HL-60 (cell line): Measurements from ENCODE around the gene NR5A2.

Experiments
- GABPA ChIP-seq: IDR thresholded peaks from 2 replicates; pipeline ENCODE4 v1.6.1; 2012; ENCODE audit warnings: low read depth
- POLR2AphosphoS5 ChIP-seq: IDR thresholded peaks from 2 replicates; pipeline ENCODE4 v1.6.1; 2012; ENCODE audit warnings: low read depth
- TF ChIP-seq, protein P1 (sequence below): IDR thresholded peaks from one replicate; pipeline ENCODE4 v1.5.1; 2011; ENCODE audit warnings: low read length, control low read depth, inconsistent platforms; ENCODE audit not compliant: insufficient read depth

DNA sequence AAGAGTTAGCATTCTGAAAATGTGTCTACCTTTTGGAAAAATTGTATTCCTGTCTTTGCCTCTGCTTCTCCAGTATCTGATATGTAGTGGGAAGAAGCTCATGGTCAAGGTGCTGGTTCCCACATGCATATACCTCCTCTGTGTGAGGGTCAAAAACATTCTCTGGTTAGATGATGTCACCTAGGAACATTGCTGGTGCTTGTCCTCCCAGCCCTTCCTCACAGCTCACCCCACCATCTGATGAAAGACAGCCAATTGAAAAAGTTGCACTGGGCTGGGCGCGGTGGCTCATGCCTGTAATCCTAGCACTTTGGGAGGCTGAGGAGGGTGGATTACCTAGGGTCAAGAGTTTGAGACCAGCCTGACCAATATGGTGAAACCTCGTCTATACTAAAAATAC, 154.4 kb downstream of the NR5A2 start:
- TF ChIP-seq, protein P1, sequence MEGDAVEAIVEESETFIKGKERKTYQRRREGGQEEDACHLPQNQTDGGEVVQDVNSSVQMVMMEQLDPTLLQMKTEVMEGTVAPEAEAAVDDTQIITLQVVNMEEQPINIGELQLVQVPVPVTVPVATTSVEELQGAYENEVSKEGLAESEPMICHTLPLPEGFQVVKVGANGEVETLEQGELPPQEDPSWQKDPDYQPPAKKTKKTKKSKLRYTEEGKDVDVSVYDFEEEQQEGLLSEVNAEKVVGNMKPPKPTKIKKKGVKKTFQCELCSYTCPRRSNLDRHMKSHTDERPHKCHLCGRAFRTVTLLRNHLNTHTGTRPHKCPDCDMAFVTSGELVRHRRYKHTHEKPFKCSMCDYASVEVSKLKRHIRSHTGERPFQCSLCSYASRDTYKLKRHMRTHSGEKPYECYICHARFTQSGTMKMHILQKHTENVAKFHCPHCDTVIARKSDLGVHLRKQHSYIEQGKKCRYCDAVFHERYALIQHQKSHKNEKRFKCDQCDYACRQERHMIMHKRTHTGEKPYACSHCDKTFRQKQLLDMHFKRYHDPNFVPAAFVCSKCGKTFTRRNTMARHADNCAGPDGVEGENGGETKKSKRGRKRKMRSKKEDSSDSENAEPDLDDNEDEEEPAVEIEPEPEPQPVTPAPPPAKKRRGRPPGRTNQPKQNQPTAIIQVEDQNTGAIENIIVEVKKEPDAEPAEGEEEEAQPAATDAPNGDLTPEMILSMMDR = no peak
- TF ChIP-seq POLR2AphosphoS5 (no peak), GABPA (no peak)
